ENCODE measurements around the gene MRPS15.

DNA sequence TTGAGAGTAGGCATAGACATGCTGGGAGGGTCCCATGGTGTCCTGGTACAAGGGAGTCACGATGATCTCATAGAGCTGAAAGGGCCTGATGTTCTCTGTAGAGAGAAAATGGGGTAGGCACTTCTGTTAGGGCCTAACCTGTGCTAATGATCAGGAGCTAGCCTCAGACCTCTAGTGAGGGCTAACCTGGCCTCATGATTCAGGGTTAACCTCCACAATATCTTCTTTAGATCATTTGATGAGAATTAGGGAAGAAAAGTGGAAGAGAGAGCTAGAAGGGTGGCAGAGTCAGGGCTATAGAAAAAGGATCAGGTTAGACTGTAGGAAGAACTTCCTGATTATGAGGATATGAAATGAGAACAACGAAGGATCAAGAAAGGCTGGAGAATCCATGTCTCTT is 5.0 kb upstream of the MRPS15 start:
- TF ChIP-seq, protein P1, sequence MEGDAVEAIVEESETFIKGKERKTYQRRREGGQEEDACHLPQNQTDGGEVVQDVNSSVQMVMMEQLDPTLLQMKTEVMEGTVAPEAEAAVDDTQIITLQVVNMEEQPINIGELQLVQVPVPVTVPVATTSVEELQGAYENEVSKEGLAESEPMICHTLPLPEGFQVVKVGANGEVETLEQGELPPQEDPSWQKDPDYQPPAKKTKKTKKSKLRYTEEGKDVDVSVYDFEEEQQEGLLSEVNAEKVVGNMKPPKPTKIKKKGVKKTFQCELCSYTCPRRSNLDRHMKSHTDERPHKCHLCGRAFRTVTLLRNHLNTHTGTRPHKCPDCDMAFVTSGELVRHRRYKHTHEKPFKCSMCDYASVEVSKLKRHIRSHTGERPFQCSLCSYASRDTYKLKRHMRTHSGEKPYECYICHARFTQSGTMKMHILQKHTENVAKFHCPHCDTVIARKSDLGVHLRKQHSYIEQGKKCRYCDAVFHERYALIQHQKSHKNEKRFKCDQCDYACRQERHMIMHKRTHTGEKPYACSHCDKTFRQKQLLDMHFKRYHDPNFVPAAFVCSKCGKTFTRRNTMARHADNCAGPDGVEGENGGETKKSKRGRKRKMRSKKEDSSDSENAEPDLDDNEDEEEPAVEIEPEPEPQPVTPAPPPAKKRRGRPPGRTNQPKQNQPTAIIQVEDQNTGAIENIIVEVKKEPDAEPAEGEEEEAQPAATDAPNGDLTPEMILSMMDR (IDR thresholded peaks at IDR 0.05 in 4 of 5, conservative IDR thresholded peaks at IDR 0.05 in 1 of 5) = no peak
- no peak for TF ChIP-seq POLR2A (IDR thresholded peaks at IDR 0.05)
